Liver (tissue), 9 donors: Measurements from ENCODE around the gene SLC18A3. TPM values are rescaled to one million over a fixed set of nuclear protein-coding genes. Genes with fewer than 3 reads are reported as not detected.

Experiments
- DNase-seq: peaks from one replicate; pipeline ENCODE4 v3.0.0-alpha.2; 2017; ENCODE audit warnings: low spot score
- H3K27ac ChIP-seq, 2 donors: one replicate each; pipeline ENCODE4 v1.7.0; 2013; ENCODE audit warnings: inconsistent platforms in 2 of 2, low read length in 2 of 2, control low read depth in 1 of 2, low read depth in 1 of 2, mild to moderate bottlenecking in 1 of 2
- H3K27me3 ChIP-seq, 4 donors: one replicate each; pipeline versions ENCODE4 v1.6.1 to v1.7.0; 2013; ENCODE audit warnings: low read length in 3 of 4, inconsistent platforms in 1 of 4, mild to moderate bottlenecking in 1 of 4, moderate library complexity in 1 of 4; ENCODE audit not compliant: control insufficient read depth in 4 of 4, insufficient read depth in 4 of 4
- H3K36me3 ChIP-seq, 4 donors: one replicate each; pipeline versions ENCODE4 v1.6.1 to v1.7.0; 2013; ENCODE audit warnings: low read length in 3 of 4, mild to moderate bottlenecking in 3 of 4, low read depth in 1 of 4, moderate library complexity in 1 of 4; ENCODE audit not compliant: control insufficient read depth in 4 of 4, insufficient read depth in 3 of 4
- H3K4me1 ChIP-seq, 4 donors: one replicate each; pipeline versions ENCODE4 v1.6.1 to v1.7.0; 2013; ENCODE audit warnings: low read length in 3 of 4, mild to moderate bottlenecking in 3 of 4, moderate library complexity in 1 of 4; ENCODE audit not compliant: control insufficient read depth in 4 of 4, insufficient read depth in 4 of 4
- H3K4me3 ChIP-seq, 3 donors: one replicate each; pipeline versions ENCODE4 v1.6.1 to v1.7.0; 2013; ENCODE audit warnings: low read length in 3 of 3, control low read depth in 1 of 3, low read depth in 1 of 3, mild to moderate bottlenecking in 1 of 3
- H3K9ac ChIP-seq, 2 donors: one replicate each; pipeline ENCODE4 v1.7.0; 2013; ENCODE audit warnings: low read length in 2 of 2, mild to moderate bottlenecking in 2 of 2, moderate library complexity in 2 of 2, control low read depth in 1 of 2, low read depth in 1 of 2
- H3K9me3 ChIP-seq, 4 donors: one replicate each; pipeline versions ENCODE4 v1.6.1 to v1.7.0; 2013; ENCODE audit warnings: low read length in 3 of 4; ENCODE audit not compliant: control insufficient read depth in 4 of 4
- EGR1 ChIP-seq, 2 donors: IDR thresholded peaks; 2 replicates each; pipeline ENCODE4 v1.6.1; 2016 to 2018; ENCODE audit warnings: antibody characterized with exemption in 2 of 2, low read depth in 2 of 2
- FOXA1 ChIP-seq: IDR thresholded peaks from 2 replicates; pipeline ENCODE4 v1.6.1; 2016; ENCODE audit warnings: antibody characterized with exemption
- FOXA2 ChIP-seq: IDR thresholded peaks from 2 replicates; pipeline ENCODE4 v1.6.1; 2016; ENCODE audit warnings: antibody characterized with exemption
- HNF4A ChIP-seq, 2 donors: conservative IDR thresholded peaks; 2 replicates each; pipeline ENCODE4 v1.6.1; 2016; ENCODE audit warnings: antibody characterized with exemption in 2 of 2, mild to moderate bottlenecking in 2 of 2
- HNF4G ChIP-seq: IDR thresholded peaks from 2 replicates; pipeline ENCODE4 v1.6.1; 2016; ENCODE audit warnings: antibody characterized with exemption
- JUND ChIP-seq, 2 donors: IDR thresholded peaks; 2 replicates each; pipeline ENCODE4 v1.6.1; 2016; ENCODE audit warnings: antibody characterized with exemption in 2 of 2
- RAD21 ChIP-seq, 2 donors: IDR thresholded peaks; 2 replicates each; pipeline ENCODE4 v1.6.1; 2016; ENCODE audit warnings: antibody characterized with exemption in 2 of 2, mild to moderate bottlenecking in 2 of 2
- RXRA ChIP-seq, 2 donors: IDR thresholded peaks; 2 replicates each; pipeline ENCODE4 v1.6.1; 2017 to 2018; ENCODE audit warnings: antibody characterized with exemption in 2 of 2, mild to moderate bottlenecking in 1 of 2
- SP1 ChIP-seq: IDR thresholded peaks from 2 replicates; pipeline ENCODE4 v1.6.1; 2018; ENCODE audit warnings: antibody characterized with exemption, mild to moderate bottlenecking
- TAF1 ChIP-seq: conservative IDR thresholded peaks from 2 replicates; pipeline ENCODE4 v1.6.1; 2016; ENCODE audit warnings: antibody characterized with exemption, mild to moderate bottlenecking
- YY1 ChIP-seq: IDR thresholded peaks from 2 replicates; pipeline ENCODE4 v1.6.1; 2016; ENCODE audit warnings: antibody characterized with exemption, mild to moderate bottlenecking
- WGBS: extraction: QIAGEN DNeasy Blood & Tissue Kit; methylation state at CpG from one replicate; pipeline ENCODE4 v1.1.7; 2013; 5-methylcytosine and 5-hydroxymethylcytosine counted together
- polyA plus RNA-seq, 2 donors: library from polyadenylated mRNA; stranded (reverse) in 1 of 2; unstranded in 1 of 2; fragments of 200-250 nt in 1 of 2; fragments of >200 nt in 1 of 2; fragmentation: Nextera tagmentation in 1 of 2; extraction: Ambion mirVana in 1 of 2; gene quantifications; one replicate each; pipeline versions ENCODE4 v1.2.1 to v1.2.3, GENCODE V29; 2013 to 2015
- total RNA-seq, 2 donors: library from RNA; depleted of rRNA; stranded (reverse); fragments of >200 nt; gene quantifications; one replicate each; pipeline ENCODE4 v1.2.3, GENCODE V29; 2014
- TF ChIP-seq, protein P1 (sequence below): IDR thresholded peaks from 2 replicates; pipeline ENCODE4 v1.6.1; 2016; ENCODE audit warnings: antibody characterized with exemption
- TF ChIP-seq, protein P2 (sequence below): IDR thresholded peaks from 2 replicates; pipeline ENCODE4 v1.6.1; 2016; ENCODE audit warnings: antibody characterized with exemption, mild to moderate bottlenecking
- donor health status: healthy.
- donor health status: healthy.
- donor health status: healthy.
- donor health status: healthy.
- donor health status: healthy.

The SLC18A3 gene
- total and polyA plus RNA-seq, 4 donors = not detected

DNA sequence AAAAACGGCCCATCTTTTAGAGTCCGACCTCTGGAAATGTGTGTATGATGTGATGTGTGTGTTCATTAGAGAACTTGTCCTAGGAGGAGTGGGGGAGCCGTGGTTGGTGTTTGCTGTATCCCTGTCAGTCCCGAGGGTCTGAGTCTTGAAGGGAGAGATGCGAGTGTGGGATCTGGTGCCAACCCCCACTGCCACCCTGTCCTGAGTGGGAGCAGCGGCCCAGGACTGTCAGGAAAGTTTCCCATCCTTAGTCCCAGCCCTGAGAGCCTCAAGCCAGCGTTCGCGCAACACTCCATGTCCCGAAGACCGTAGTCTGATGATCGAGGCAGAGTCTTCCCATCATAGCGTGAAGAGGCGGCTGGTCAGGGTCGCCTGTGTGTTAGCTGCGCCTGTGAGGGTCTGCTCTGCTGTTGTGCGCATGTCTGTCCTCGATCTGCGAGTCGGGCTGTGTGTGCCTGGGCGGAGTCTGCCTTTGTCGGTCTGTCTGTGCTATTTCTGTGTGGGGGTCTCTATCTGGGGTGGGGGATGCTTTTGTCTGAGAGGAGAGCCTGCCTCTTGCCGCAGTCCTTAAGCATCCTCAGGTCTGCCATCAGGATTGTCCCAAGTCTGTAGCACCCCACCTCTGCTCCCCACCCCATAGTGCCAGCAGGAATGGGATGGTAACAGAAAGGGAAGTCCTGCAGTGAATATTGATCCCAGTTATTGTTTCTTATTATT lies 3.2 kb downstream of the SLC18A3 start:
- H3K27me3 ChIP-seq = peaks cover 10 to 22% (median 15%) of the 10 kb centered on the region in 4 donors
- H3K4me1 ChIP-seq = peaks cover 3 to 14% (median 7%) of the 10 kb centered on the region in 4 donors
- WGBS = 8% methylated on average over 23 of the region's 23 CpGs
- H3K27ac ChIP-seq = no peak overlapping the region
- no peak overlapping the region for H3K9ac ChIP-seq
- H3K4me3 ChIP-seq = no peak overlapping the region
- no peak for DNase-seq
- H3K9me3 ChIP-seq = no peaks in the 10 kb centered on the region
- no peak for TF ChIP-seq YY1
- TF ChIP-seq JUND (IDR thresholded peaks at IDR 0.05) = no peak
- no peaks in the 10 kb centered on the region for H3K36me3 ChIP-seq

DNA sequence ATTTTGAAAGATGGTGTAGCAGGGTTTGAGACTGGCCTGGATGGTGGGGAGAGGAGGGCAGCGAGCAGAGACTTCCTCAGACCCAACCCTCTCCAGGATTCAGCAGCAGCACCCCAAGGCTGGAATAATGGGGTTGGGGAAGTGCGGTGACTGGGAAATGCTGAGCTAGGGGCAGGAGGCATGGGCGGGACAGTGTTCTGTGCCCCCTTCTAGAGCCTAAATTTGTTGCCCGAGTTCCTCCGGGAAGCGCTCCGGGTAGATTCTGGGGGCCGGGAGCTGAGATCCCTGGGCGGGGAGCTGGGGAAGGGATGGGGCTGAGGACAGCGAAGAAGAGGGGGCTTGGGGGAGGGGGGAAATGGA lies 3.8 kb downstream of the SLC18A3 start, which contains the start of gene CHAT:
Gene CHAT (plus strand): TSS at position 156 of the 360 bp plus-strand sequence. CDS start 153 bp downstream, at position 309.
- 5% methylated on average over 10 of the region's 10 CpGs for WGBS
- Histone ChIP-seq H3K27ac (no peak within 1 kb of the TSS), H3K4me1 (peaks cover 3 to 14% (median 7%) of the 10 kb centered on the region in 4 donors), H3K9ac (no peak within 1 kb of the TSS), H3K27me3 (peaks cover 8 to 22% (median 13%) of the 10 kb centered on the region in 4 donors), H3K4me3 (no peak within 1 kb of the TSS), H3K36me3 (no peaks in the 10 kb centered on the region), H3K9me3 (no peaks in the 10 kb centered on the region)
- DNase-seq = no peak
- TF ChIP-seq RAD21 (IDR thresholded peaks at IDR 0.05) (no peak), EGR1 (IDR thresholded peaks at IDR 0.05; ENCODE audit: low read depth in 2 of 2) (no peak), TAF1 (no peak), YY1 (no peak), FOXA2 (no peak), RXRA (IDR thresholded peaks at IDR 0.05) (no peak), JUND (IDR thresholded peaks at IDR 0.05) (no peak), HNF4G (no peak), FOXA1 (no peak), SP1 (no peak)
- TF ChIP-seq, protein P1, sequence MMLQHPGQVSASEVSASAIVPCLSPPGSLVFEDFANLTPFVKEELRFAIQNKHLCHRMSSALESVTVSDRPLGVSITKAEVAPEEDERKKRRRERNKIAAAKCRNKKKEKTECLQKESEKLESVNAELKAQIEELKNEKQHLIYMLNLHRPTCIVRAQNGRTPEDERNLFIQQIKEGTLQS = no peak
- TF ChIP-seq, protein P2, sequence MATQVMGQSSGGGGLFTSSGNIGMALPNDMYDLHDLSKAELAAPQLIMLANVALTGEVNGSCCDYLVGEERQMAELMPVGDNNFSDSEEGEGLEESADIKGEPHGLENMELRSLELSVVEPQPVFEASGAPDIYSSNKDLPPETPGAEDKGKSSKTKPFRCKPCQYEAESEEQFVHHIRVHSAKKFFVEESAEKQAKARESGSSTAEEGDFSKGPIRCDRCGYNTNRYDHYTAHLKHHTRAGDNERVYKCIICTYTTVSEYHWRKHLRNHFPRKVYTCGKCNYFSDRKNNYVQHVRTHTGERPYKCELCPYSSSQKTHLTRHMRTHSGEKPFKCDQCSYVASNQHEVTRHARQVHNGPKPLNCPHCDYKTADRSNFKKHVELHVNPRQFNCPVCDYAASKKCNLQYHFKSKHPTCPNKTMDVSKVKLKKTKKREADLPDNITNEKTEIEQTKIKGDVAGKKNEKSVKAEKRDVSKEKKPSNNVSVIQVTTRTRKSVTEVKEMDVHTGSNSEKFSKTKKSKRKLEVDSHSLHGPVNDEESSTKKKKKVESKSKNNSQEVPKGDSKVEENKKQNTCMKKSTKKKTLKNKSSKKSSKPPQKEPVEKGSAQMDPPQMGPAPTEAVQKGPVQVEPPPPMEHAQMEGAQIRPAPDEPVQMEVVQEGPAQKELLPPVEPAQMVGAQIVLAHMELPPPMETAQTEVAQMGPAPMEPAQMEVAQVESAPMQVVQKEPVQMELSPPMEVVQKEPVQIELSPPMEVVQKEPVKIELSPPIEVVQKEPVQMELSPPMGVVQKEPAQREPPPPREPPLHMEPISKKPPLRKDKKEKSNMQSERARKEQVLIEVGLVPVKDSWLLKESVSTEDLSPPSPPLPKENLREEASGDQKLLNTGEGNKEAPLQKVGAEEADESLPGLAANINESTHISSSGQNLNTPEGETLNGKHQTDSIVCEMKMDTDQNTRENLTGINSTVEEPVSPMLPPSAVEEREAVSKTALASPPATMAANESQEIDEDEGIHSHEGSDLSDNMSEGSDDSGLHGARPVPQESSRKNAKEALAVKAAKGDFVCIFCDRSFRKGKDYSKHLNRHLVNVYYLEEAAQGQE = no peak

DNA sequence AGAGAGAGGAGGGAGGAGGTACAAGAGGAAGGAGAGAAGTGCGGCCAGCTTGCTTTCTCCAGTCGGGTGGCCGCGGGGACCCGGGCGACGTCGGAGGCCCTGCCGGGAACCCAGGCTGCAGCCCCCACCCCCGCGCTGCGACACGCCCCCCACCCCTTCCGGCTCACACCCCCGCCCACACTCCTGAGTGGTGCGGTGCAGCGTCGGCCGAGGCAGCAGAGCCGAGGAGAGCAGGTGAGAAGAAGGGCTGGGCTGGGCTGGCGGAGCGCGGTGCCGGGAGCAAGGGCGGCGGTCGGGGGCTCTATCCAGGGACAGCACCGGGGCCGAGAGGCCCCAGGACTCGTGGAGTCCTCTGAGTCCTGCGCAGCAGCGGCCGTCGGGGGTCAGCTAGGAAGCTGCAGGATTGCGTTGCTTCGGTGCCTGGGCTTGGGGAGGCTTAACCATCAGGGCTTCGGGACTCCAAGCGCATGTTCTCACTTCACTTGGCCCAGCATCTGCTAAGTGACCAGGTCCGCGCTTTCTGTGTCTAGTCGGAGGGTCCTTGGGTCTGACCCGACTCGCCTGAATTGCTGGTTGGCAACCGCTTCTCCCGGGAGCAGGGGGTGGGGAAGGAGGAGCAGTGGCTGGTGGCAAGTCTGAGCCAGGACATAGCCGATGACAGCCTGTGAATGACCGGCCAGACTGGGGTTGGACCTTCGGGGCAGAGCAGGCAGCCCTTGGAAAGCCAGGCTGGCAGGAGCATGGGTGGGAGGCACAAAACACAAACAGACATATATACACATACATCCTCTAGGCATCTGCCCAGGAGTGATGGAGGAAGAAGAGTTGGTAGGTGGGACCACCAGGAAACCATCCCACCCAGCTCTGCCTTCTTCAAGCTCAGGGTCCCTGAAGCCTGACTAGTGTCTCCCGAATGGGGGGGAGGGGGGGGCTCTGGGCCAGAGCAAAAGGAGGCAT lies 4.4 kb downstream of the SLC18A3 start:
- peaks cover 10 to 25% (median 15%) of the 10 kb centered on the region in 4 donors for H3K27me3 ChIP-seq
- DNase-seq = no peak
- H3K4me1 ChIP-seq = peaks cover 3 to 14% (median 7%) of the 10 kb centered on the region in 4 donors
- no peak overlapping the region for H3K9ac ChIP-seq
- TF ChIP-seq TAF1 (no peak), HNF4A (conservative IDR thresholded peaks at IDR 0.05) (no peak)
- no peak overlapping the region for H3K27ac ChIP-seq
- WGBS = 7% methylated on average over 49 of the region's 49 CpGs
- no peak overlapping the region for H3K4me3 ChIP-seq
- H3K36me3 ChIP-seq = no peaks in the 10 kb centered on the region
- no peaks in the 10 kb centered on the region for H3K9me3 ChIP-seq
